Suprapubic skin (tissue), 4 donors: ENCODE results near the gene SYT15.

ENCODE experiments used
- CTCF ChIP-seq, 2 donors: fragments of 200-600 bp in 1 of 2; fragments of 450-650 bp in 1 of 2; sonication (generic) in 1 of 2; IDR thresholded peaks; one replicate each; pipeline ENCODE4 v1.5.1; 2016 to 2019; ENCODE audit warnings: antibody characterized with exemption in 2 of 2, mild to moderate bottlenecking in 1 of 2, moderate library complexity in 1 of 2
- EP300 ChIP-seq: sonication (generic); formaldehyde crosslinking; IDR thresholded peaks from one replicate; pipeline ENCODE4 v1.6.1; 2017; ENCODE audit warnings: antibody characterized with exemption
- POLR2A ChIP-seq, 2 donors: fragments of 450-650 bp; IDR thresholded peaks; one replicate each; pipeline ENCODE4 v1.6.1; 2017; ENCODE audit warnings: antibody characterized with exemption in 2 of 2, mild to moderate bottlenecking in 2 of 2, moderate library complexity in 2 of 2
- POLR2AphosphoS5 ChIP-seq, 3 donors: sonication (generic); formaldehyde crosslinking; IDR thresholded peaks; one replicate each; pipeline ENCODE4 v1.6.1; 2017; ENCODE audit warnings: antibody characterized with exemption in 3 of 3

DNA sequence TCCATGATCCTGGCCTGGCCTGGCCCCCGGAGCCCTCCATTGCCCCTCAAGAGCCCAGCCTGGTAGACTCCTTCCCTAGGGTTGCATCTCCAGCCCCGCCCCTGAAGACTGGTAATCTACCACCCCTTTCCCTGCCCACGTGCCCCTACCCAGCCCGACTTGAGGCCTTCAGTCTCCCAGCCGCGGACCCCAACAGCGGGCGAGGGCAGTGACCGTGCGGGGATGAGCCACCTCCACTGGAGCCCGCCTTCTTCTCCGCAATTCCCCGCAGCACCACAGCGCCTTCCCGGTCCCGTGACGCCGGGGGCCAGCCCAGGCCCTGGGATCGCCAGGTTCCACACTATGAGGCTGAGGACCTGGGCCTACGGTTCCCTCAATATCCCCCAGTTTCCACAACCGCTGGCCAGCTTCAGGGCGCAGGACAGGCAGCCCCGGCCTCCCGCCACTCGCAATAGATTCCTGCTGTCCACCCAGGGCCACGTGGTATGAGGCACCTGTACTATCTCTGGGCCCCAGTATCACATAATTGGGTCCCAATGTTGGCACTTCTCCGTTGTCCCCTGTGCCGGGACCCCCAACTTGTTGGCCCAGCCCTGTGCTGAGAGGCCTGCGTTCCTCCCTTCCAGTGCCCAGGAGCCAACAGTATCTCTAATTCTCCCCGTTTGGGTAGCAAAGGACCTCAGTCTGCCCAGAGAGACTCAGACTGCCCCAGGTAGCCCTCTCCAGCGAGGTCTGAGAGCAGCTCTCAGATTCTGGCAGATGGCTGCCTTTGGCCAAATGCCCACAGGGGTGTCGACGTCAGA, 21.4 kb upstream of the SYT15 start:
- TF ChIP-seq CTCF (IDR thresholded peaks at IDR 0.05) (no peak), EP300 (no peak), POLR2AphosphoS5 (IDR thresholded peaks at IDR 0.05) (no peak), POLR2A (IDR thresholded peaks at IDR 0.05) (no peak)
